K562 (cell line): ENCODE measurements around the gene GPR149. TPM values are rescaled to one million over a fixed set of nuclear protein-coding genes. Genes with fewer than 3 reads are reported as not detected.

Source experiments
- ZNF212 ChIP-seq: fragments of 450-650 bp; formaldehyde crosslinking; IDR thresholded peaks from 2 replicates; pipeline ENCODE4 v1.4.0; 2020; ENCODE audit warnings: mild to moderate bottlenecking
- polyA plus RNA-seq, 8 experiments: library from polyadenylated mRNA; depleted of rRNA in 4 of 8; stranded (reverse) in 5 of 8; unstranded in 3 of 8; fragments of >200 nt; fragmentation: Nextera tagmentation in 2 of 8; fragmentation: Illumina TruSeq in 1 of 8; extraction: Ambion mirVana in 2 of 8; extraction: Trizol in 1 of 8; gene quantifications; 2 replicates each; pipeline versions ENCODE4 v1.2.1 to v1.2.3, GENCODE V29; 2011 to 2014; ENCODE audit warnings: inconsistent platforms in 1 of 8, missing spikeins in 1 of 8
- total RNA-seq, 7 experiments: library from RNA; depleted of rRNA in 6 of 7; stranded (reverse); fragments of >200 nt in 6 of 7; fragmentation: Illumina TruSeq in 2 of 7; extraction: Trizol in 2 of 7; gene quantifications; 2 replicates each; pipeline versions ENCODE4 v1.2.1 to v1.2.3, GENCODE V29; 2011 to 2021; ENCODE audit warnings: low replicate concordance in 1 of 7
- TF ChIP-seq, protein P1 (sequence below): fragments of 200-600 bp; sonication (generic); IDR thresholded peaks from one replicate; pipeline ENCODE4 v1.6.1; 2012; ENCODE audit warnings: mild to moderate bottlenecking, low read depth, low read length, inconsistent platforms
- TF ChIP-seq, protein P2 (sequence below): IDR thresholded peaks from 2 replicates; pipeline ENCODE4 v1.6.1; 2012; ENCODE audit warnings: low read depth, low read length, improper control_type of control experiment, borderline replicate concordance

The GPR149 gene
- total and polyA plus RNA-seq, 9 of the 15 experiments (the other 6 are each of a cell fraction or from before 2014, with no cell fraction given): not detected

GRCh38 chr3:154334973-154335420, 95.0 kb downstream of the GPR149 start (continued):
- TF ChIP-seq, protein P1, sequence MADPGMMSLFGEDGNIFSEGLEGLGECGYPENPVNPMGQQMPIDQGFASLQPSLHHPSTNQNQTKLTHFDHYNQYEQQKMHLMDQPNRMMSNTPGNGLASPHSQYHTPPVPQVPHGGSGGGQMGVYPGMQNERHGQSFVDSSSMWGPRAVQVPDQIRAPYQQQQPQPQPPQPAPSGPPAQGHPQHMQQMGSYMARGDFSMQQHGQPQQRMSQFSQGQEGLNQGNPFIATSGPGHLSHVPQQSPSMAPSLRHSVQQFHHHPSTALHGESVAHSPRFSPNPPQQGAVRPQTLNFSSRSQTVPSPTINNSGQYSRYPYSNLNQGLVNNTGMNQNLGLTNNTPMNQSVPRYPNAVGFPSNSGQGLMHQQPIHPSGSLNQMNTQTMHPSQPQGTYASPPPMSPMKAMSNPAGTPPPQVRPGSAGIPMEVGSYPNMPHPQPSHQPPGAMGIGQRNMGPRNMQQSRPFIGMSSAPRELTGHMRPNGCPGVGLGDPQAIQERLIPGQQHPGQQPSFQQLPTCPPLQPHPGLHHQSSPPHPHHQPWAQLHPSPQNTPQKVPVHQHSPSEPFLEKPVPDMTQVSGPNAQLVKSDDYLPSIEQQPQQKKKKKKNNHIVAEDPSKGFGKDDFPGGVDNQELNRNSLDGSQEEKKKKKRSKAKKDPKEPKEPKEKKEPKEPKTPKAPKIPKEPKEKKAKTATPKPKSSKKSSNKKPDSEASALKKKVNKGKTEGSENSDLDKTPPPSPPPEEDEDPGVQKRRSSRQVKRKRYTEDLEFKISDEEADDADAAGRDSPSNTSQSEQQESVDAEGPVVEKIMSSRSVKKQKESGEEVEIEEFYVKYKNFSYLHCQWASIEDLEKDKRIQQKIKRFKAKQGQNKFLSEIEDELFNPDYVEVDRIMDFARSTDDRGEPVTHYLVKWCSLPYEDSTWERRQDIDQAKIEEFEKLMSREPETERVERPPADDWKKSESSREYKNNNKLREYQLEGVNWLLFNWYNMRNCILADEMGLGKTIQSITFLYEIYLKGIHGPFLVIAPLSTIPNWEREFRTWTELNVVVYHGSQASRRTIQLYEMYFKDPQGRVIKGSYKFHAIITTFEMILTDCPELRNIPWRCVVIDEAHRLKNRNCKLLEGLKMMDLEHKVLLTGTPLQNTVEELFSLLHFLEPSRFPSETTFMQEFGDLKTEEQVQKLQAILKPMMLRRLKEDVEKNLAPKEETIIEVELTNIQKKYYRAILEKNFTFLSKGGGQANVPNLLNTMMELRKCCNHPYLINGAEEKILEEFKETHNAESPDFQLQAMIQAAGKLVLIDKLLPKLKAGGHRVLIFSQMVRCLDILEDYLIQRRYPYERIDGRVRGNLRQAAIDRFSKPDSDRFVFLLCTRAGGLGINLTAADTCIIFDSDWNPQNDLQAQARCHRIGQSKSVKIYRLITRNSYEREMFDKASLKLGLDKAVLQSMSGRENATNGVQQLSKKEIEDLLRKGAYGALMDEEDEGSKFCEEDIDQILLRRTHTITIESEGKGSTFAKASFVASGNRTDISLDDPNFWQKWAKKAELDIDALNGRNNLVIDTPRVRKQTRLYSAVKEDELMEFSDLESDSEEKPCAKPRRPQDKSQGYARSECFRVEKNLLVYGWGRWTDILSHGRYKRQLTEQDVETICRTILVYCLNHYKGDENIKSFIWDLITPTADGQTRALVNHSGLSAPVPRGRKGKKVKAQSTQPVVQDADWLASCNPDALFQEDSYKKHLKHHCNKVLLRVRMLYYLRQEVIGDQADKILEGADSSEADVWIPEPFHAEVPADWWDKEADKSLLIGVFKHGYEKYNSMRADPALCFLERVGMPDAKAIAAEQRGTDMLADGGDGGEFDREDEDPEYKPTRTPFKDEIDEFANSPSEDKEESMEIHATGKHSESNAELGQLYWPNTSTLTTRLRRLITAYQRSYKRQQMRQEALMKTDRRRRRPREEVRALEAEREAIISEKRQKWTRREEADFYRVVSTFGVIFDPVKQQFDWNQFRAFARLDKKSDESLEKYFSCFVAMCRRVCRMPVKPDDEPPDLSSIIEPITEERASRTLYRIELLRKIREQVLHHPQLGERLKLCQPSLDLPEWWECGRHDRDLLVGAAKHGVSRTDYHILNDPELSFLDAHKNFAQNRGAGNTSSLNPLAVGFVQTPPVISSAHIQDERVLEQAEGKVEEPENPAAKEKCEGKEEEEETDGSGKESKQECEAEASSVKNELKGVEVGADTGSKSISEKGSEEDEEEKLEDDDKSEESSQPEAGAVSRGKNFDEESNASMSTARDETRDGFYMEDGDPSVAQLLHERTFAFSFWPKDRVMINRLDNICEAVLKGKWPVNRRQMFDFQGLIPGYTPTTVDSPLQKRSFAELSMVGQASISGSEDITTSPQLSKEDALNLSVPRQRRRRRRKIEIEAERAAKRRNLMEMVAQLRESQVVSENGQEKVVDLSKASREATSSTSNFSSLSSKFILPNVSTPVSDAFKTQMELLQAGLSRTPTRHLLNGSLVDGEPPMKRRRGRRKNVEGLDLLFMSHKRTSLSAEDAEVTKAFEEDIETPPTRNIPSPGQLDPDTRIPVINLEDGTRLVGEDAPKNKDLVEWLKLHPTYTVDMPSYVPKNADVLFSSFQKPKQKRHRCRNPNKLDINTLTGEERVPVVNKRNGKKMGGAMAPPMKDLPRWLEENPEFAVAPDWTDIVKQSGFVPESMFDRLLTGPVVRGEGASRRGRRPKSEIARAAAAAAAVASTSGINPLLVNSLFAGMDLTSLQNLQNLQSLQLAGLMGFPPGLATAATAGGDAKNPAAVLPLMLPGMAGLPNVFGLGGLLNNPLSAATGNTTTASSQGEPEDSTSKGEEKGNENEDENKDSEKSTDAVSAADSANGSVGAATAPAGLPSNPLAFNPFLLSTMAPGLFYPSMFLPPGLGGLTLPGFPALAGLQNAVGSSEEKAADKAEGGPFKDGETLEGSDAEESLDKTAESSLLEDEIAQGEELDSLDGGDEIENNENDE: no peak
- TF ChIP-seq, protein P2, sequence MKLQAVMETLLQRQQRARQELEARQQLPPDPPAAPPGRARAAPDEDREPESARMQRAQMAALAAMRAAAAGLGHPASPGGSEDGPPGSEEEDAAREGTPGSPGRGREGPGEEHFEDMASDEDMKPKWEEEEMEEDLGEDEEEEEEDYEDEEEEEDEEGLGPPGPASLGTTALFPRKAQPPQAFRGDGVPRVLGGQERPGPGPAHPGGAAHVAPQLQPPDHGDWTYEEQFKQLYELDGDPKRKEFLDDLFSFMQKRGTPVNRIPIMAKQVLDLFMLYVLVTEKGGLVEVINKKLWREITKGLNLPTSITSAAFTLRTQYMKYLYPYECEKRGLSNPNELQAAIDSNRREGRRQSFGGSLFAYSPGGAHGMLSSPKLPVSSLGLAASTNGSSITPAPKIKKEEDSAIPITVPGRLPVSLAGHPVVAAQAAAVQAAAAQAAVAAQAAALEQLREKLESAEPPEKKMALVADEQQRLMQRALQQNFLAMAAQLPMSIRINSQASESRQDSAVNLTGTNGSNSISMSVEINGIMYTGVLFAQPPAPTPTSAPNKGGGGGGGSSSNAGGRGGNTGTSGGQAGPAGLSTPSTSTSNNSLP: 0 out of 2 replicates have a peak, but pooled peaks have one; percentile 30
- TF ChIP-seq ZNF212 (CRISPR knock-in tag): no peak
